CD4-positive, CD25-positive, alpha-beta regulatory T cell (primary cell): ENCODE data around the gene BUD31. TPM values are rescaled to one million over a fixed set of nuclear protein-coding genes. Genes with fewer than 3 reads are reported as not detected.
"Not testable (repeated sequence)": the region's sequence is repeated elsewhere in the genome, so short reads cannot be mapped to it uniquely, and the experiment has no call there.

ENCODE experiments used
- ATAC-seq, 2 donors: fragments of 150-1000 bp; cut with Tn5 transposase; one replicate each; pipeline ENCODE4 v1.10.0; 2021; ENCODE audit warnings: low read depth in 2 of 2, moderate number of reproducible peaks in 2 of 2, moderate library complexity in 1 of 2
- DNase-seq, 3 donors: peaks; one replicate each; pipeline versions ENCODE4 v3.0.0 to v3.0.0-alpha.2; 2012 to 2022; ENCODE audit warnings: mixed read lengths in 1 of 3
- H3K27ac ChIP-seq: one replicate; pipeline ENCODE4 v1.7.0; 2013; ENCODE audit warnings: mild to moderate bottlenecking, low read length; ENCODE audit not compliant: insufficient read depth, poor library complexity, severe bottlenecking
- H3K27me3 ChIP-seq: one replicate; pipeline ENCODE4 v1.7.0; 2013; ENCODE audit warnings: low read length; ENCODE audit not compliant: control insufficient read depth, insufficient read depth
- H3K36me3 ChIP-seq: one replicate; pipeline ENCODE4 v1.7.0; 2013; ENCODE audit warnings: mild to moderate bottlenecking, low read length, moderate library complexity; ENCODE audit not compliant: control insufficient read depth, insufficient read depth
- H3K4me1 ChIP-seq: 2 replicates; pipeline ENCODE4 v1.7.0; 2013; ENCODE audit warnings: mild to moderate bottlenecking, low read length; ENCODE audit not compliant: insufficient read depth, control insufficient read depth, poor library complexity, severe bottlenecking
- H3K4me3 ChIP-seq: one replicate; pipeline ENCODE4 v1.7.0; 2013; ENCODE audit warnings: low read depth, mild to moderate bottlenecking, low read length, moderate library complexity
- H3K9me3 ChIP-seq, 2 experiments: 1 replicate in 1 of 2; 2 replicates in 1 of 2; pipeline ENCODE4 v1.7.0; 2013; ENCODE audit warnings: low read length in 2 of 2, mild to moderate bottlenecking in 1 of 2, moderate library complexity in 1 of 2; ENCODE audit not compliant: control insufficient read depth in 2 of 2
- H3K27ac Mint-ChIP-seq, 3 donors: one replicate each; pipeline ENCODE4 v1.8.0; 2020 to 2022; ENCODE audit warnings: mild to moderate bottlenecking in 3 of 3, mixed read lengths in 3 of 3, moderate library complexity in 2 of 3
- H3K27me3 Mint-ChIP-seq: one replicate; pipeline ENCODE4 v1.8.0; 2022; ENCODE audit warnings: mild to moderate bottlenecking, mixed read lengths
- H3K36me3 Mint-ChIP-seq: one replicate; pipeline ENCODE4 v1.8.0; 2020; ENCODE audit warnings: mixed read lengths
- H3K4me1 Mint-ChIP-seq, 4 donors: one replicate each; pipeline ENCODE4 v1.8.0; 2020 to 2022; ENCODE audit warnings: mixed read lengths in 4 of 4, mild to moderate bottlenecking in 1 of 4
- H3K4me3 Mint-ChIP-seq, 4 donors: one replicate each; pipeline ENCODE4 v1.8.0; 2020 to 2022; ENCODE audit warnings: mild to moderate bottlenecking in 4 of 4, mixed read lengths in 4 of 4, moderate library complexity in 3 of 4
- H3K9me3 Mint-ChIP-seq, 7 donors: one replicate each; pipeline ENCODE4 v1.8.0; 2020 to 2022; ENCODE audit warnings: mixed read lengths in 7 of 7, mild to moderate bottlenecking in 3 of 7, moderate library complexity in 2 of 7
- polyA plus RNA-seq, 4 donors: library from polyadenylated mRNA; unstranded; fragments of 300-500 nt; fragmentation: Illumina TruSeq; gene quantifications; one replicate each; pipeline ENCODE4 v1.2.3, GENCODE V29; 2021
- total RNA-seq: library from RNA; stranded (reverse); gene quantifications from one replicate; pipeline ENCODE4 v1.2.3, GENCODE V29; 2022

Gene BUD31
- total and polyA plus RNA-seq, 5 donors from 2014 or later = 130 to 251 (median 199) TPM

GRCh38 chr7:99384523-99384922 lies 24.2 kb upstream of the BUD31 start:
- ATAC-seq (no peak), DNase-seq (no peak)
- peak overlapping the region in 2 of 3 donors; percentile 65 to 73 for H3K27ac Mint-ChIP-seq
- H3K27ac ChIP-seq = peak overlapping the region; percentile 99
- no peaks in the 10 kb centered on the region for H3K9me3 Mint-ChIP-seq
- H3K4me3 Mint-ChIP-seq = peak overlapping the region in 1 of 4 donors; percentile 19
- peaks cover 14% of the 10 kb centered on the region for H3K36me3 Mint-ChIP-seq
- peaks cover 39% of the 10 kb centered on the region for H3K36me3 ChIP-seq
- H3K9me3 ChIP-seq = no peaks in the 10 kb centered on the region
- peaks cover 0 to 50% (median 19%) of the 10 kb centered on the region in 4 donors for H3K4me1 Mint-ChIP-seq
- no peak overlapping the region for H3K4me3 ChIP-seq
- H3K27me3 Mint-ChIP-seq = no peaks in the 10 kb centered on the region
- peaks cover 48% of the 10 kb centered on the region for H3K4me1 ChIP-seq
- H3K27me3 ChIP-seq = no peaks in the 10 kb centered on the region

- Histone ChIP-seq H3K36me3 (peaks cover 49% of the 10 kb centered on the region), H3K4me1 (peaks cover 37% of the 10 kb centered on the region), H3K9me3 (no peaks in the 10 kb centered on the region), H3K27ac (peak overlapping the region; percentile 23), H3K27me3 (no peaks in the 10 kb centered on the region), H3K4me3 (no peak overlapping the region)
- peaks cover 0 to 40% (median 12%) of the 10 kb centered on the region in 4 donors for H3K4me1 Mint-ChIP-seq
- DNase-seq (no peak), ATAC-seq (no peak)
- peaks cover 14% of the 10 kb centered on the region for H3K36me3 Mint-ChIP-seq
- H3K4me3 Mint-ChIP-seq = no peak overlapping the region
- H3K9me3 Mint-ChIP-seq = no peaks in the 10 kb centered on the region
- H3K27me3 Mint-ChIP-seq = no peaks in the 10 kb centered on the region
- peak overlapping the region in 1 of 3 donors; percentile 63 for H3K27ac Mint-ChIP-seq
Observed at GRCh38 chr7:99385564-99385963, 23.2 kb upstream of the BUD31 start.

- no peaks in the 10 kb centered on the region for H3K9me3 Mint-ChIP-seq
- Histone ChIP-seq H3K4me1 (peaks cover 27% of the 10 kb centered on the region), H3K4me3 (no peak overlapping the region), H3K36me3 (peaks cover 60% of the 10 kb centered on the region), H3K9me3 (no peaks in the 10 kb centered on the region), H3K27ac (peak overlapping the region; percentile 33), H3K27me3 (no peaks in the 10 kb centered on the region)
- peak; percentile 30 to 69 (median 48) for DNase-seq
- peak; percentile 64 to 76 for ATAC-seq
- no peaks in the 10 kb centered on the region for H3K27me3 Mint-ChIP-seq
- H3K27ac Mint-ChIP-seq = peak overlapping the region; percentile 43 to 65 (median 51)
- peaks cover 0 to 30% (median 5%) of the 10 kb centered on the region in 4 donors for H3K4me1 Mint-ChIP-seq
- peaks cover 12% of the 10 kb centered on the region for H3K36me3 Mint-ChIP-seq
- peak overlapping the region in 1 of 4 donors; percentile 81 for H3K4me3 Mint-ChIP-seq
Observed at GRCh38 chr7:99386584-99387238, 22.1 kb upstream of the BUD31 start.

GRCh38 chr7:99387239-99387635 lies 21.5 kb upstream of the BUD31 start:
- Histone ChIP-seq H3K36me3 (peaks cover 60% of the 10 kb centered on the region), H3K4me1 (peaks cover 23% of the 10 kb centered on the region)
- Mint-ChIP-seq H3K4me1 (peaks cover 0 to 30% (median 5%) of the 10 kb centered on the region in 4 donors), H3K36me3 (peaks cover 12% of the 10 kb centered on the region), H3K4me3 (peak overlapping the region in 1 of 4 donors; percentile 81), H3K27ac (peak overlapping the region in 1 of 3 donors; percentile 65)
- H3K9me3 ChIP-seq, H3K27me3 Mint-ChIP-seq, H3K27ac ChIP-seq, ATAC-seq, DNase-seq, H3K9me3 Mint-ChIP-seq, H3K27me3 ChIP-seq, H3K4me3 ChIP-seq: not testable (repeated sequence)

- H3K4me3 Mint-ChIP-seq = no peak overlapping the region
- Histone ChIP-seq H3K27me3 (no peaks in the 10 kb centered on the region), H3K9me3 (no peaks in the 10 kb centered on the region), H3K27ac (no peak overlapping the region), H3K36me3 (peaks cover 60% of the 10 kb centered on the region), H3K4me3 (no peak overlapping the region), H3K4me1 (peaks cover 27% of the 10 kb centered on the region)
- H3K4me1 Mint-ChIP-seq = peaks cover 0 to 34% (median 6%) of the 10 kb centered on the region in 4 donors
- H3K27me3 Mint-ChIP-seq = no peaks in the 10 kb centered on the region
- no peak overlapping the region for H3K27ac Mint-ChIP-seq
- ATAC-seq = no peak
- H3K36me3 Mint-ChIP-seq = peaks cover 12% of the 10 kb centered on the region
- DNase-seq = no peak
- H3K9me3 Mint-ChIP-seq = no peaks in the 10 kb centered on the region
Observed at GRCh38 chr7:99387912-99388311, 20.9 kb upstream of the BUD31 start.

GRCh38 chr7:99389772-99390171 lies 19.0 kb upstream of the BUD31 start:
- no peak overlapping the region for H3K27ac ChIP-seq
- Mint-ChIP-seq H3K4me1 (peaks cover 0 to 34% (median 5%) of the 10 kb centered on the region in 4 donors), H3K4me3 (no peak overlapping the region), H3K27ac (no peak overlapping the region), H3K9me3 (no peaks in the 10 kb centered on the region), H3K27me3 (no peaks in the 10 kb centered on the region), H3K36me3 (peaks cover 13% of the 10 kb centered on the region)
- H3K27me3 ChIP-seq = no peaks in the 10 kb centered on the region
- H3K4me1 ChIP-seq = peaks cover 26% of the 10 kb centered on the region
- no peak overlapping the region for H3K4me3 ChIP-seq
- H3K9me3 ChIP-seq = no peaks in the 10 kb centered on the region
- ATAC-seq = no peak
- H3K36me3 ChIP-seq = peaks cover 67% of the 10 kb centered on the region
- no peak for DNase-seq

GRCh38 chr7:99390941-99391602 lies 17.7 kb upstream of the BUD31 start:
- Mint-ChIP-seq H3K27ac (no peak overlapping the region), H3K36me3 (peaks cover 14% of the 10 kb centered on the region), H3K27me3 (no peaks in the 10 kb centered on the region), H3K4me3 (peak overlapping the region in 2 of 4 donors; percentile 10 to 13), H3K9me3 (no peaks in the 10 kb centered on the region), H3K4me1 (peaks cover 0 to 36% (median 5%) of the 10 kb centered on the region in 4 donors)
- ATAC-seq (no peak), DNase-seq (no peak)
- H3K27ac ChIP-seq = no peak overlapping the region
- H3K36me3 ChIP-seq = peaks cover 75% of the 10 kb centered on the region
- H3K4me3 ChIP-seq = no peak overlapping the region
- peaks cover 21% of the 10 kb centered on the region for H3K4me1 ChIP-seq
- no peaks in the 10 kb centered on the region for H3K27me3 ChIP-seq
- H3K9me3 ChIP-seq = no peaks in the 10 kb centered on the region
